Measurements from ENCODE around the gene AKT1S1.
"Not testable (repeated sequence)": the region's sequence is repeated elsewhere in the genome, so short reads cannot be mapped to it uniquely, and the experiment has no call there.

Gene AKT1S1

GRCh38 chr19:49877020-49877878 lies at the start of gene AKT1S1, which contains the start of gene TBC1D17:
Gene AKT1S1 (minus strand): TSS chr19:49877355. CDS start chr19:49873295, 4,060 bp downstream.
Gene TBC1D17 (plus strand): TSS chr19:49877702. CDS start chr19:49877724, 22 bp downstream.
- DNase-seq (ENCODE audit: low read depth in 2 of 2) = peak; percentile 100

- no peak for DNase-seq (ENCODE audit: low read depth in 2 of 2)
Observed at GRCh38 chr19:49926515-49926914, 49.4 kb upstream of the AKT1S1 start.

GRCh38 chr19:49925486-49925885 lies 48.3 kb upstream of the AKT1S1 start:
- DNase-seq (ENCODE audit: low read depth in 2 of 2) = no peak

GRCh38 chr19:49924881-49925210 lies 47.7 kb upstream of the AKT1S1 start:
- not testable (repeated sequence) for DNase-seq (ENCODE audit: low read depth in 2 of 2)

DNA sequence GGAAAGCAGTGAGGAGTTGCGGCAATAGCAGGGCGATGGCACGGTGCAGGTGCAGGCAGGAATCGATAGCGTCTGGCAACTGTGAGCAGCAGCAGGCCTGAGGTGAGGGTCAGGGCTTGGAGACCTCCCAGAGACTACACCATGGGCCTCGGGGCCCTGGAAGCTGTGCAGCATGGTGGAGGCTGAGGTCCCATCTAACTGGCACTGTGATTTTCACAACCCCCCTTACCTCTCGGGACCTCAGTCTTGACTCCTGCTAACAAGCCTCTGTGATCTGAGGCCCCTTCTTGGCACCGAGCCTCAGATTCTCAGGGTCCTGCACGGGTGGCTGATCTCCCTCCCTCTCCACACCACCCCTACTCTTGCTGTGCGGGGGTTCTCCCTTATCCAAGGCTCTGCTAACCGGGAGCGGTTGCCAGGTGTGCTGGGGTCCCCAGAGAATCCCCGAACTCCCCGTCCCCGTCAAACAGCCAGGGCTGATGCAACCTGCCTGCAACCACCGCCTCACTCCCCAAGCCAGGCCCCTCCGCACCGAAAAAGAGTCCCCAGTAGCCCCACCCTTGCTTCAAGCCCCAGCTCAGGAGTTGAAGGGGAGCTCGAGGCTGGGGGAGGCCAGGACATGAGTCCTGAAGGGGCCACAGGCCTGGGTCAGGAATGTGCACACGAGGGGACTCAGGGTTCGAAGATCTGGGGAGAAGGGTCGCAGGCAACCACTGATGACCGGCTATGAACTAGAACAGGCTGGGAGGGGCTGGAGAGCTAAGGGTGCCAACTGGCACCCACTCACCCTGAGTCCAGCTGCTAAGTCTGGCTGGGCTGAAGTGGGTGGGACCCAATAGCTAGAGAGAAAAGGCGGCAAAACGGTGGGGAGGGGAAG lies 47.1 kb upstream of the AKT1S1 start:
- DNase-seq (ENCODE audit: low read depth in 2 of 2) = peak; percentile 20 to 25

DNA sequence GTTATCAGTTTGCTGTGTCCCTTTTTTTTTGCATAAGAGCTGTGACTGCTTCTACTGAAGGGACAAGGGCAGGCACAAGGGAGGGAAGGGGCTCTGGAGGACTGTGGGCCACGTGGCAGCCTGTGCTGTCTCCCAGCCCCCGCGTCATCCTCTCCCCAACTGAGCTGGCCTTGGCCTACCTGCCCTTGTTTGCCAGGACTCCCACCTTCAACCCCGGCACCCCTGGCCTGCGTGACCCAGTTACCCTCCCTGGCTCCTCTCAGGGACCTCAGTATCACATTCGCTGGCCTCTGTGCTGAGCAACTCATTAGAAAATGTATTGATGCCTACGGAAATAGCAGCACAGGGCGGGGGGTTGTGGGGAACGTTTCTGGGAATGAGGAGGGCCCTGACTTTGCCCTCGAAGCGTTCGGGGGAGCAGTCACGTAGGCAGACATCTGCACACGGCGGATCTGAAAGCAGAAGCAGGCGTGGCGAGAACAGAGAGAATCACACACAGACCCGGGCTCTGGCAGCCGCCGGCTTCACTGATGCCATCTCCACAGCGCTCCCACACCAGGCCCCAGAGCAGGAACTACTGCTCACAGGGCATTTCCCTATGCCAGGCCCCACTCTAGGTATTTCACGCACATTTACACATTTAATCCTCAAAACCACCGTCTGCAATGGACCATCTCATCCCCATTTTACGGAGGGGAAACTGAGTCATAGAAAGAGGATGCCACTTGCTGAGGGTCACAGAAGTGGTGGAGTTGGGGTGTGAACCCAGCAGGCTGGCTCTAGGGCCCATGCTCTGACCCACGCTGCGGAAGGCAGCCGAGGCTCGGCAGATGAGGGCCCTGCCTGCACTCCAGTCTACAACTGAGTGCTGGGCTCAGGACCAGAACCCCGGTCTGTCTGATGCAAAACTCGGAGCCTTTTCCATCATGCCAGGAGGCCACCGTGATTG lies 46.2 kb upstream of the AKT1S1 start:
- no peak for DNase-seq (ENCODE audit: low read depth in 2 of 2)

DNA sequence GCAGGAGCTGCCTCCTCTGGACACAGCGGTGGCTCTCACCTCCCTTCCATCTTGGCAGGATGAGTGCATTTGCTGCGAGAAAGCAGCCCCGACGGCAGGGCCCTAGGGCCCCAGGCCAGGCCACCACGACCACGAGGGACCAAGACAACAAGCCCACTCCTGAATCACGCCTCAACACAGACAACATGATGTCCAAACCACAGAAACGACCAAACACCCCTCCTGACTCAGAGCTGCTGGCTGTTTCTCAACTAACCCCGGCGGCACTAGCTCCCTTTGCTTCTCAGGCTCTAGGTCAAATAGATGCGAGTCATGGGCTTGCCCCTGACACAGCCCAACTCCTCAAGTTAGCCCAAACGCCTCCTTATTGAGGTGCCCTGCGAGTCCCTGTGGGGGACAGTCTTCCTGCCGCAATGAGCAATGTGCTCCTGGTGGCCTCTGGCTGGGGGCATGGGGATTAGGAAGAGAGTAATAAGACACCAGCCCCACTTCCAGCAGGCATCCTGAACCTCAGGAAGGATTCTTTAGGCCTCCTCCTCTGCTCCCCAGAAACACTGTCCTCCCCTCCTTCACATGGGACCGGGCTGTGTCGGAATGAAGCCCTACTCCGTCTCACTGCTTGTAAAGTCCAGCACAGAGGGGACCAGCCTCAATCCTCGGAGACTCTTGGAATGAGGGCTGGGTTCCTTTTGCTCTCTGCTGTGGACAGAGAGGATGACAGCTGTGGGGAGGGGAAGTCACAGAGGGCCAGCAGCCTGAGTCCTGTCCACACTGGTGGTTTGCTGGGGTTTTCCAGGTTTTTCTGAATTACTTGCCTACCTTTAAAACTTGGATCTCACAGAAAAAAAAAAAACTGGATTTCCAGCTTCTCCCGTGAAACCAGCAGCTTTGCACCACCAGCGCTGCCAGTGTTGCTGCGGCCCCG lies 45.0 kb upstream of the AKT1S1 start:
- peak in 1 of 2 experiments; percentile 6 for DNase-seq (ENCODE audit: low read depth in 2 of 2)

DNA sequence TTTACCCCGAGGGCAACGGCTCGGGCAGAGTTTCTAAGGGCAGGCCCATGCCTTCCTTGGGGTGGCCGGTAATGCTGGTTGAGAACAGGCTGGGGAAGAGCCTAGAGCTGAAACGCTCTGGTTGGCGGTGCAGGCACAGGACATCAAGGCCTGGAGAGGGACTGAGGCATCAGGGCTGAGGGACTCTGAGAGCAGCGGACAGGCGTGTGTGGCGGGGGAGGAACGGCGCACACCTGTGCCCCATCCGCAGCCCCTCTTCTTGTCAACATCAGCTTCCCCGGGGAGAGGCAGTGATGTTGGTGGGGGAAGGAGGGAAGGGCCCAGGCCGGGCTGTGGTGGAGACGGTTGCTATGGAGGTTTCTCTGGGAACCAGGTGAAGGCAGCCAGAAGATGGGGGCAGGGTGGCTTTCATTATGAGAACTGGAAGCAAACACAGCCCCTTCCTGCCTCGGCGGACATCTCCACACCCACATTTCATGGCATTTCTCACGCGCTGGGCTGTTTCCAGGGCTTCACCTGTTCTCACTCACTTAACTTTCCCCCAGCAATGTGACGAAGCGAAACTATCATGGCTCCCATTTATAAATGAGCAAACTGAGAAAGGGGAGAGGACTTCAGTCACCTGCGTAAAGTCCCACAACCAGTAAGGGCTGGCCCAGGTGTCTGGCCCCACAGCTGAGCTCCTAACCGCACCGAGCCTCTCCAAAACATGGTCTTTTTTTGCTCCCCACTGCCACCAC lies 43.6 kb upstream of the AKT1S1 start:
- no peak for DNase-seq (ENCODE audit: low read depth in 2 of 2)

- no peak for DNase-seq (ENCODE audit: low read depth in 2 of 2)
Observed at GRCh38 chr19:49918089-49918488, 40.9 kb upstream of the AKT1S1 start.

GRCh38 chr19:49916839-49917733 lies 39.9 kb upstream of the AKT1S1 start:
- no peak for DNase-seq (ENCODE audit: low read depth in 2 of 2)

- no peak for DNase-seq (ENCODE audit: low read depth in 2 of 2)
Observed at GRCh38 chr19:49915271-49915670, 38.1 kb upstream of the AKT1S1 start.

DNA sequence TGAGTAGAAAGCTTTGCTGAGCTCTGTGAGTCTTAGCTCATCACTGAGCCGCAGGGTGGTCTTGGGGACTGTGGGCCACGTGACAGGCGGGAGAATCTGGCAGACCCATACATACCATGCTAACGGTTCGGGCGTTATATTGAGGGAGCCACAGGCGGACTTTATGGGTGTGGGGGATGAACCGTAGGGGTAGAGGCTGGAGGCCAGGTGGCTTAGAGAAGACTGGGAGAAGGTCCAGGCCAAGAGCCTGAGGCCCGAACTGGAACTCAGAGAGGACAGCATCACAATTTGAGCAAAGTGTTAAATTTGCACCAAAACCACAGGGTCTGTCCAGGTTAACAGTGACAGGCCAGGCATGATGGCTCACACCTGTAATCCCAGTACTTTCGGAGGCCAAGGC lies 36.6 kb upstream of the AKT1S1 start:
- DNase-seq (ENCODE audit: low read depth in 2 of 2) = no peak

- no peak for DNase-seq (ENCODE audit: low read depth in 2 of 2)
Observed at GRCh38 chr19:49912965-49913685, 36.0 kb upstream of the AKT1S1 start.

DNA sequence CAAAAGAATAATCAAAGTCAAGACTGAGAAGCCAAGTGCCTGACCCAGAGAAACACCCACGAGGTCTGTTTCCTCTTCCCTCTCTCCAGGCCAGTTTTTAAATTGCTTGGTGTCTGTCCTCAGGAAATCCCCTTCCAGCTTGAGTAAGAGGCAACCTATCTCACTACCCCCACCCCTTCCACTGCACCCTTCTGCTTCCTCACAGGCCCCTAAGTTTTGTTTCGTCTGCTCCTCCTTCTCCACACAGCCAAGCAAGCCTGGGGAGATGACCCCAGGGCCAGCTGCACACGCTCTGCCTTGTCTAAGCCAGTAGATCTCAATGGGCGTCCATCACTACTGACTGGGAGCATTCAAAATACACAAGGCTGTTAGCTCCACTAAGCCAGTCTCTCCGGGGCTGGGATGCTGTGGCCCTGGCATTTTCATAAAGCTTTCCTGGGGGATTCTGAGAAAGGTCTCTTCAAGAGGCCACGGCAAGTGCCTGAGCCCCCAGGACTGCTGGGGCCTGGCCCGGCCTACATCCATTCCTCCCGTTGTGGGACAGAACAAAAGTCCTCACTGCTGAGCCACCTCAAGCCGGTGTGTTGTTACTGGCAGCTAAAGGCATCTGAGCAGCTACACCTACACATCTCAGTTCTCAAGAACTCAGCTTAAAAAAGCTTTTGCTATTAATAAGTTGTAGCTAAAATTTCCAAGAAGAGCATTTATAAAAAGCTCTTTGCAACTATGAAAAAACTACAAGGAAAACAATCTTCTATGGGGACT lies 34.4 kb upstream of the AKT1S1 start:
- no peak for DNase-seq (ENCODE audit: low read depth in 2 of 2)

GRCh38 chr19:49910179-49910578 lies 33.0 kb upstream of the AKT1S1 start:
- DNase-seq (ENCODE audit: low read depth in 2 of 2) = no peak

GRCh38 chr19:49908480-49909420 lies 31.6 kb upstream of the AKT1S1 start:
- no peak for DNase-seq (ENCODE audit: low read depth in 2 of 2)

Measured in fibroblast of skin of left quadriceps (primary cell).